Breast epithelium (tissue), 4 donors: ENCODE results near the gene ALDH16A1. TPM values are rescaled to one million over a fixed set of nuclear protein-coding genes. Genes with fewer than 3 reads are reported as not detected.

Source experiments
- DNase-seq, 2 donors: peaks; one replicate each; pipeline ENCODE4 v3.0.0-alpha.2; 2019; ENCODE audit warnings: low spot score in 2 of 2
- H3K27ac ChIP-seq, 2 donors: fragments of 200-600 bp; sonication (generic) in 1 of 2; one replicate each; pipeline ENCODE4 v1.5.1; 2016 to 2019; ENCODE audit warnings: mild to moderate bottlenecking in 1 of 2
- H3K27me3 ChIP-seq, 2 donors: fragments of 200-600 bp; sonication (generic) in 1 of 2; one replicate each; pipeline versions ENCODE4 v1.5.1 to v1.6.0; 2017 to 2019; ENCODE audit warnings: control low read depth in 1 of 2, mild to moderate bottlenecking in 1 of 2
- H3K36me3 ChIP-seq: fragments of 200-600 bp; one replicate; pipeline ENCODE4 v1.5.1; 2019
- H3K4me1 ChIP-seq, 2 donors: fragments of 200-600 bp; sonication (generic); one replicate each; pipeline ENCODE4 v1.5.1; 2016 to 2019; ENCODE audit warnings: control low read depth in 1 of 2
- H3K4me3 ChIP-seq, 3 donors: fragments of 200-600 bp; sonication (generic); 1 replicate in 2 of 3; 2 replicates in 1 of 3; pipeline ENCODE4 v1.5.1; 2016 to 2019; ENCODE audit warnings: mild to moderate bottlenecking in 3 of 3, moderate library complexity in 2 of 3
- H3K9me3 ChIP-seq, 2 donors: fragments of 200-600 bp; sonication (generic) in 1 of 2; one replicate each; pipeline ENCODE4 v1.5.1; 2016 to 2019; ENCODE audit warnings: control low read depth in 1 of 2
- CTCF ChIP-seq, 3 donors: fragments of 450-650 bp; IDR thresholded peaks; one replicate each; pipeline ENCODE4 v1.5.1; 2016 to 2017; ENCODE audit warnings: antibody characterized with exemption in 3 of 3, mild to moderate bottlenecking in 3 of 3, moderate library complexity in 3 of 3
- POLR2A ChIP-seq: fragments of 450-650 bp; IDR thresholded peaks from one replicate; pipeline ENCODE4 v1.6.1; 2016; ENCODE audit warnings: antibody characterized with exemption, mild to moderate bottlenecking, moderate library complexity
- POLR2AphosphoS5 ChIP-seq, 3 donors: sonication (generic); formaldehyde crosslinking; IDR thresholded peaks; one replicate each; pipeline ENCODE4 v1.6.1; 2017; ENCODE audit warnings: antibody characterized with exemption in 3 of 3
- intact Hi-C: fragments of 100-400 bp; cut with DNase I; formaldehyde crosslinking; loops from one replicate; pipeline ENCODE4 v1.15.1; 2023; ENCODE audit warnings: low total_unique reads
- total RNA-seq, 3 donors: library from RNA; depleted of rRNA; stranded (reverse); fragments of >200 nt; gene quantifications; one replicate each; pipeline ENCODE4 v1.1.0, GENCODE V29; 2016

ALDH16A1 gene
- total RNA-seq, 3 donors from 2014 or later, result 20.6 to 34.4 (median 32.2) TPM

- Histone ChIP-seq H3K9me3 (no peaks in the 10 kb centered on the region), H3K4me1 (no peaks in the 10 kb centered on the region), H3K36me3 (no peaks in the 10 kb centered on the region), H3K27ac (no peak overlapping the region), H3K4me3 (no peak overlapping the region), H3K27me3 (peaks cover 0 to 14% of the 10 kb centered on the region in 2 donors)
- TF ChIP-seq POLR2A (no peak), POLR2AphosphoS5 (IDR thresholded peaks at IDR 0.05) (no peak), CTCF (IDR thresholded peaks at IDR 0.05) (no peak)
- no peak for DNase-seq
- intact Hi-C loops, result no loop called here
Observed at GRCh38 chr19:49415102-49415809, 37.8 kb upstream of the ALDH16A1 start.

- no peaks in the 10 kb centered on the region for H3K4me1 ChIP-seq
- H3K27me3 ChIP-seq, result peaks cover 0 to 14% of the 10 kb centered on the region in 2 donors
- H3K4me3 ChIP-seq, result no peak overlapping the region
- DNase-seq, result no peak
- no peaks in the 10 kb centered on the region for H3K9me3 ChIP-seq
- TF ChIP-seq POLR2AphosphoS5 (IDR thresholded peaks at IDR 0.05), result no peak
- no peak for TF ChIP-seq CTCF (IDR thresholded peaks at IDR 0.05)
- TF ChIP-seq POLR2A, result no peak
- H3K27ac ChIP-seq, result no peak overlapping the region
- intact Hi-C loops, result no loop called here
- no peaks in the 10 kb centered on the region for H3K36me3 ChIP-seq
Observed at GRCh38 chr19:49415810-49416200, 37.2 kb upstream of the ALDH16A1 start.

GRCh38 chr19:49417088-49417487, 35.9 kb upstream of the ALDH16A1 start:
- H3K4me1 ChIP-seq, result no peaks in the 10 kb centered on the region
- intact Hi-C loops, result no loop called here
- H3K9me3 ChIP-seq, result no peaks in the 10 kb centered on the region
- H3K27me3 ChIP-seq, result peaks cover under 1 to 25% of the 10 kb centered on the region in 2 donors
- TF ChIP-seq POLR2AphosphoS5 (IDR thresholded peaks at IDR 0.05) (no peak), POLR2A (no peak), CTCF (IDR thresholded peaks at IDR 0.05) (no peak)
- no peak overlapping the region for H3K27ac ChIP-seq
- no peak for DNase-seq
- no peaks in the 10 kb centered on the region for H3K36me3 ChIP-seq
- H3K4me3 ChIP-seq, result no peak overlapping the region

- intact Hi-C loops, result no loop called here
- H3K27ac ChIP-seq, result no peak overlapping the region
- H3K4me3 ChIP-seq, result no peak overlapping the region
- H3K27me3 ChIP-seq, result peaks cover 9 to 39% of the 10 kb centered on the region in 2 donors
- H3K36me3 ChIP-seq, result no peaks in the 10 kb centered on the region
- no peaks in the 10 kb centered on the region for H3K9me3 ChIP-seq
- H3K4me1 ChIP-seq, result peaks cover 0 to 8% of the 10 kb centered on the region in 2 donors
- TF ChIP-seq CTCF (IDR thresholded peaks at IDR 0.05) (no peak), POLR2AphosphoS5 (IDR thresholded peaks at IDR 0.05) (no peak), POLR2A (no peak)
- DNase-seq, result no peak
Observed at GRCh38 chr19:49418511-49418910, 34.5 kb upstream of the ALDH16A1 start.

- H3K4me1 ChIP-seq, result peaks cover 0 to 8% of the 10 kb centered on the region in 2 donors
- no peaks in the 10 kb centered on the region for H3K36me3 ChIP-seq
- no peak for TF ChIP-seq CTCF (IDR thresholded peaks at IDR 0.05)
- no peak overlapping the region for H3K27ac ChIP-seq
- no peak for DNase-seq
- no peak overlapping the region for H3K4me3 ChIP-seq
- intact Hi-C loops, result no loop called here
- H3K9me3 ChIP-seq, result no peaks in the 10 kb centered on the region
- peaks cover 9 to 46% of the 10 kb centered on the region in 2 donors for H3K27me3 ChIP-seq
Observed at GRCh38 chr19:49419173-49419572, 33.9 kb upstream of the ALDH16A1 start.
